SU-DHL-6 (cell line): ENCODE data around the gene BCO1.

ENCODE experiments used
- H2AFZ ChIP-seq: fragments of 200-600 bp; sonication (generic); 2 replicates; pipeline ENCODE4 v1.6.1; 2014; ENCODE audit warnings: low read depth, mild to moderate bottlenecking, moderate library complexity, mixed read lengths, antibody characterized with exemption, low read length; ENCODE audit not compliant: severe bottlenecking
- H3F3A ChIP-seq: fragments of 200-600 bp; shearing (Covaris generic); 2 replicates; pipeline ENCODE4 v1.6.0; 2016; ENCODE audit warnings: antibody characterized with exemption, mild to moderate bottlenecking; ENCODE audit not compliant: insufficient read depth
- H3K27ac ChIP-seq: fragments of 200-600 bp; sonication (generic); 2 replicates; pipeline ENCODE4 v1.5.1; 2016; ENCODE audit warnings: low read depth, mild to moderate bottlenecking, low read length, moderate library complexity, mixed read lengths
- H3K27me3 ChIP-seq: fragments of 200-600 bp; sonication (generic), shearing (Covaris generic); 2 replicates; pipeline ENCODE4 v1.6.0; 2014; ENCODE audit warnings: mild to moderate bottlenecking, low read length
- H3K36me3 ChIP-seq: fragments of 200-600 bp; sonication (generic); 2 replicates; pipeline ENCODE4 v1.6.1; 2014; ENCODE audit warnings: mild to moderate bottlenecking, low read length, mixed read lengths
- H3K4me2 ChIP-seq: fragments of 300-600, 200-600 bp; shearing (Covaris generic), sonication (generic); 2 replicates; pipeline ENCODE4 v1.6.0; 2014; ENCODE audit warnings: low read length, low read depth, mild to moderate bottlenecking; ENCODE audit not compliant: poor library complexity, severe bottlenecking
- H3K4me3 ChIP-seq: fragments of 200-600 bp; sonication (generic); 2 replicates; pipeline ENCODE4 v1.5.1; 2014; ENCODE audit warnings: antibody characterized with exemption, low read length, mild to moderate bottlenecking, mixed read lengths; ENCODE audit not compliant: insufficient read depth, poor library complexity, severe bottlenecking
- H3K79me2 ChIP-seq: fragments of 200-600 bp; sonication (generic); 2 replicates; pipeline ENCODE4 v1.6.1; 2014; ENCODE audit warnings: mild to moderate bottlenecking, low read length, moderate library complexity; ENCODE audit not compliant: insufficient read depth
- H3K9ac ChIP-seq: fragments of 200-600 bp; sonication (generic); 2 replicates; pipeline ENCODE4 v1.7.0; 2014; ENCODE audit warnings: mild to moderate bottlenecking, low read length
- H3K9me2 ChIP-seq: fragments of 200-600 bp; sonication (generic); replicated peaks from 2 replicates; pipeline ENCODE4 v1.6.1; 2014; ENCODE audit warnings: low read length; ENCODE audit not compliant: insufficient read depth
- H3K9me3 ChIP-seq: fragments of 200-600 bp; sonication (generic); 2 replicates; pipeline ENCODE4 v1.6.1; 2014; ENCODE audit warnings: low read length, mixed read lengths; ENCODE audit not compliant: insufficient read depth
- H4K20me1 ChIP-seq: fragments of 200-600 bp; sonication (generic); 2 replicates; pipeline ENCODE4 v1.6.1; 2014; ENCODE audit warnings: low read depth, mild to moderate bottlenecking, antibody characterized with exemption, low read length, moderate library complexity, mixed read lengths
- EZH2phosphoT487 ChIP-seq: fragments of 200-600 bp; sonication (generic), shearing (Covaris generic); conservative IDR thresholded peaks from 2 replicates; pipeline ENCODE4 v1.6.1; 2018; ENCODE audit warnings: mild to moderate bottlenecking, antibody characterized with exemption, low read length, moderate library complexity, mixed read lengths
- TF ChIP-seq, protein P1 (sequence below): fragments of 200-600 bp; sonication (generic); IDR thresholded peaks from one replicate; pipeline ENCODE4 v1.5.1; 2017; ENCODE audit warnings: antibody characterized with exemption, mild to moderate bottlenecking, low read length, moderate library complexity; ENCODE audit not compliant: insufficient read depth, poor library complexity, severe bottlenecking

The BCO1 gene

DNA sequence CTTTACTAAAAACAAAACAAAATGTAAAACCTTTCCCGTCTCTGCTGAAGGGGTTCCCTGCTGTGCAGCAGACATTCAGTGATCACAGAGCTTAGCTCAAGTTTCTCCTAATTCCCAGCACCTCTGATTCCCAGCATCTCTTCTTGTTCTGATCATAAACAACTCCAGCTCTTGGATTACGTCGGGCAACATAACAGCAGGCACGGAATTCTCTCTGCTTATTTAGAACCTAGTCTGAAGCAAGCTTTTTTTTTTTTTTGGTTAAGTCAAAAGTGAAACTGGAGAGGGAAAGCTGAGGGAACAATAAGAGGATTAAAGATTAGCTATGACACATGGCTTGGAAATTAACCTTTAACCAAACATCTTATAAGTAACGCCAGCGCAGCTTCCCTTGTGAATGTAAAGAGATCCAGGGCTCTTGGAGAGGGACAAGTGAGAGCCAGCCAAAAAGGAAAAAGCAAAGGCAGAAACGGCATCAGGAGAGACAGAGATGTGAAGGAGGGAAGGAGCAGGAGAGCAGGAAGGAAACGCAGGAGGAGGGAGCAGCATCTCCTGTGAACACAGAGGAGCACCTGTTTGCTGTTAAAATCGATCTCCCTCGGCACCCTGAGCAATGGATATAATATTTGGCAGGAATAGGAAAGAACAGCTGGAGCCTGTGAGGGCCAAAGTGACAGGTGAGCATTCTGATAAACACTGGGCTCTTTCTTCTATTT is at the start of gene BCO1:
Gene BCO1, plus strand, starts transcription at position 394 of the 716 bp plus-strand sequence. Its CDS starts 220 bp downstream, at position 614.
- no peak within 1 kb of the TSS for H3K27ac ChIP-seq
- H2AFZ ChIP-seq, result no peak within 1 kb of the TSS
- no peaks in the 10 kb centered on the region for H3K79me2 ChIP-seq
- no peak within 1 kb of the TSS for H3K4me2 ChIP-seq
- H3K4me3 ChIP-seq, result no peak within 1 kb of the TSS
- H3F3A ChIP-seq, result no peaks in the 10 kb centered on the region
- H3K36me3 ChIP-seq, result no peaks in the 10 kb centered on the region
- no peaks in the 10 kb centered on the region for H4K20me1 ChIP-seq
- no peak for TF ChIP-seq EZH2phosphoT487
- TF ChIP-seq, protein P1, sequence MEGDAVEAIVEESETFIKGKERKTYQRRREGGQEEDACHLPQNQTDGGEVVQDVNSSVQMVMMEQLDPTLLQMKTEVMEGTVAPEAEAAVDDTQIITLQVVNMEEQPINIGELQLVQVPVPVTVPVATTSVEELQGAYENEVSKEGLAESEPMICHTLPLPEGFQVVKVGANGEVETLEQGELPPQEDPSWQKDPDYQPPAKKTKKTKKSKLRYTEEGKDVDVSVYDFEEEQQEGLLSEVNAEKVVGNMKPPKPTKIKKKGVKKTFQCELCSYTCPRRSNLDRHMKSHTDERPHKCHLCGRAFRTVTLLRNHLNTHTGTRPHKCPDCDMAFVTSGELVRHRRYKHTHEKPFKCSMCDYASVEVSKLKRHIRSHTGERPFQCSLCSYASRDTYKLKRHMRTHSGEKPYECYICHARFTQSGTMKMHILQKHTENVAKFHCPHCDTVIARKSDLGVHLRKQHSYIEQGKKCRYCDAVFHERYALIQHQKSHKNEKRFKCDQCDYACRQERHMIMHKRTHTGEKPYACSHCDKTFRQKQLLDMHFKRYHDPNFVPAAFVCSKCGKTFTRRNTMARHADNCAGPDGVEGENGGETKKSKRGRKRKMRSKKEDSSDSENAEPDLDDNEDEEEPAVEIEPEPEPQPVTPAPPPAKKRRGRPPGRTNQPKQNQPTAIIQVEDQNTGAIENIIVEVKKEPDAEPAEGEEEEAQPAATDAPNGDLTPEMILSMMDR, result no peak
- no peak within 1 kb of the TSS for H3K9ac ChIP-seq
- no peaks in the 10 kb centered on the region for H3K27me3 ChIP-seq
- no peaks in the 10 kb centered on the region for H3K9me3 ChIP-seq
- no peaks in the 10 kb centered on the region for H3K9me2 ChIP-seq

DNA sequence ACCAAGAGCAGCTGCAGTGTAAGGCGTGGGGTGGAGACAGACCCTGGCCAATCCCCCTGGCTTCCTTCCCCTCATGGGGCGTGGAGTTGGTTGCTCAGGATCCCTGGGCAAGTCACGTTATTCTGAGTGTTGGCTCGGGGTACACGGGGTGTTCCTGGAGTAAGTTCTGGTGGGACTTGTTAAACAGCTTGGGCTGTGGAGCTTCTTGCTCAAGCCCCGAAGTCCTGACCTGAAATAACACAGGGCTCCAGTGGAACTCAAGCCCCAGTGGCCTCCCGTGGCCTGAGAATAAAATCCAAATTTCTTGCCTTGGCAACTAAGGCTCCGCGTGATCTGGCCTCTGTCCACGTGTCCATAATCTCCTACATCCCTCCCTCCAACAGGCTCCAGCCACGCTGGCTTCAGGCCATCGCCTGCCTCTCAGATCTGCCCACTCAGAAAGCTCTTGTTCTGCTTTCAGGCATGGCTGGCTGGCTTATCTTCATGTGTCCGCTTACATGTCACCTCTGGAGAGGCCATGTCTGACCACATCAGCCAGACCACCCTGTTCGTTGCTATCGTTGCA is 49.3 kb upstream of the BCO1 start:
- no peak overlapping the region for H2AFZ ChIP-seq
- no peak overlapping the region for H3K4me2 ChIP-seq
- H3K9me3 ChIP-seq, result no peaks in the 10 kb centered on the region
- no peaks in the 10 kb centered on the region for H3K79me2 ChIP-seq
- no peak overlapping the region for H3K27ac ChIP-seq
- no peaks in the 10 kb centered on the region for H3K36me3 ChIP-seq
- no peaks in the 10 kb centered on the region for H3K27me3 ChIP-seq
- TF ChIP-seq, protein P1, result no peak
- no peak for TF ChIP-seq EZH2phosphoT487
- H3K9me2 ChIP-seq, result no peaks in the 10 kb centered on the region
- no peak overlapping the region for H3K9ac ChIP-seq
- no peak overlapping the region for H3K4me3 ChIP-seq
- no peaks in the 10 kb centered on the region for H3F3A ChIP-seq
- H4K20me1 ChIP-seq, result no peaks in the 10 kb centered on the region

- H3K36me3 ChIP-seq, result no peaks in the 10 kb centered on the region
- no peak overlapping the region for H3K4me3 ChIP-seq
- H3K9me2 ChIP-seq, result no peaks in the 10 kb centered on the region
- no peaks in the 10 kb centered on the region for H3K9me3 ChIP-seq
- H3K27ac ChIP-seq, result no peak overlapping the region
- no peak overlapping the region for H3K9ac ChIP-seq
- no peaks in the 10 kb centered on the region for H3K27me3 ChIP-seq
- TF ChIP-seq EZH2phosphoT487, result no peak
- TF ChIP-seq, protein P1, result no peak
- no peak overlapping the region for H3K4me2 ChIP-seq
- no peak overlapping the region for H2AFZ ChIP-seq
- no peaks in the 10 kb centered on the region for H3F3A ChIP-seq
- no peaks in the 10 kb centered on the region for H4K20me1 ChIP-seq
- no peaks in the 10 kb centered on the region for H3K79me2 ChIP-seq
Measured at GRCh38 chr16:81190667-81191066, 47.8 kb upstream of the BCO1 start.
